COLO668 (cell line): Measurements from ENCODE around the gene ZNRF3.

Source experiments
- DNase-seq: peaks from one replicate; lab custom pipeline; 2025; ENCODE audit not compliant: unreplicated experiment; lab: John Stamatoyannopoulos, UW

Gene ZNRF3

DNA sequence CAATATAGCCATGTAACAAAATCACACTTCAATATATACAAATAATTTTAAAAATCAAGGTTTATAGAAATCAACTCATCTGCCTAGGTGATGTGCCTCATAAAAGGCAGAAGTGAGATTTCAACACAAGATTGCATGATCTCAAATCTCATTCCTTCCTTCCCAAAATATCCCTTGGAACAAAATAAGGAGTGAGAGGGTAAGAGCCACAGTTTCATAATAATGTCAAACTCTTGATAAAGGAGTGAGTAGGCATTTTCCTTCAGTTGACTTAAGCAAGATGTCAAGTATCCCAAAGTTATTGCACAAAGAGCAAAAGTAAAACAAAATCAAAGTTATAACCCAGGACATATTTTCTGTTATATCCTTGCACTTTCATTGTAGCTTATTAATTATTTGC is 97.0 kb downstream of the ZNRF3 start:
- DNase-seq = no peak

DNA sequence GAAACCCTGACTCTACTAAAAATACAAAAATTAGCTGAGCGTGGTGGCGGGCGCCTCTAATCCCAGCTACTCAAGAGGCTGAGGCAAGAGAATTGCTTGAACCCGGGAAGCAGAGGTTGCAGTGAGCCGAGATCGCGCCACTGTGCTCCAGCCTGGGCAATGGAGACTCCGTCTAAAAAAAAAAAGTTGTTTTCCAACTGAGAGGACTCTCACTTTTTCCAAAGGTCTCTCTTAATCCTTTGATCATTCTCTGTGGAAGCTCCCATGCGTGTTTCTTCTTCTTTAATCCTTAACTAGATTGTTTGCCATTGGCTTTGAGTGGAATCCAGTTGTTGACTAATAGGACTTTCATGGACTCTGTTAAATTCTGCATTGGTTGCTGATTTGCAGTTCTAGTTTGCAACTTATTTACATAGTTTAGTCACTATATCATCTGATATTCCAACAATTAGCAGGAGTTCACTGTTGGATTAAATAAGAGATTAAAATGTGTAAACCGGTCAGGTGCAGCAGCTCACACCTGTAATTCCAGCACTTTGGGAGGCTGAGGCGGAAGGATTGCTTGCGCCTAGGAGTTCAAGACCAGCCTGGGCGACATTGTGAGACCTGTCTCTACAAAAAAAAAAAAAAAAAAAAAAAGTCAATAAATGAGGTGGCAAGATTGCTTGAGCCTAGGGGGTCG is 98.6 kb downstream of the ZNRF3 start:
- DNase-seq = no peak

- DNase-seq = peak; percentile 5
Observed at GRCh38 chr22:28983190-28983589, 99.8 kb downstream of the ZNRF3 start.

DNA sequence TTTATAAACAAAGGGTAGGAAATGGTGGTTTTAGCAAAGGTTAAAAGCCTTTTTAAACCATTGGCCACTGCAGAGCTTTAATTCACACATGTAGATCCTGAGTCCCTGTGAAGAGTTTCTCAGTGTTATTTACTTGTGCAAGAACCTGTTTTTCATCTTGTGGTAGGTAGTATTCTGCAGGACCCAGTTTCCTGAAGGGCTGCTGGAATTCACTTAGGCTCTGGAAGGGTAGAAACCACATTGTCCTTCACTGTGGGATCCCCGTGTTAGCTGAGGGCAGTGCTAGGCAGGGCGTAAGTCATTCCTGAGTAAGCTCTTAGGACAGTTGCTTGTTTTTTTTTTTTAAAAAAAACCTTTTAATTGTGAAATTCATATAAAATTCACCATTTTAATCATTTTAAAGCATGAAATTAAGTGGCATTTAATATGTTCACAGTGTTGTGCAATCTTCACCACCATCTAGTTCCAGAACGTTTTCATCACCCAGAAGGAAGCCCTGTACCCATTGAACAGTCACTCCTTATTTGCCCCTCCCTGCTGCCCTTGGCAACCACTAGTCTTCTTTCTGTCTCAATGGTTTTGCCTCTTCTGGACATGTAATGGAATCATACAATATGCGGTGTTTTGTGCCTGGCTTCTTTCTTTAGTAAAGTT is 100.5 kb downstream of the ZNRF3 start:
- DNase-seq = no peak

- no peak for DNase-seq
Observed at GRCh38 chr22:28984482-28985158, 101.2 kb downstream of the ZNRF3 start.

DNA sequence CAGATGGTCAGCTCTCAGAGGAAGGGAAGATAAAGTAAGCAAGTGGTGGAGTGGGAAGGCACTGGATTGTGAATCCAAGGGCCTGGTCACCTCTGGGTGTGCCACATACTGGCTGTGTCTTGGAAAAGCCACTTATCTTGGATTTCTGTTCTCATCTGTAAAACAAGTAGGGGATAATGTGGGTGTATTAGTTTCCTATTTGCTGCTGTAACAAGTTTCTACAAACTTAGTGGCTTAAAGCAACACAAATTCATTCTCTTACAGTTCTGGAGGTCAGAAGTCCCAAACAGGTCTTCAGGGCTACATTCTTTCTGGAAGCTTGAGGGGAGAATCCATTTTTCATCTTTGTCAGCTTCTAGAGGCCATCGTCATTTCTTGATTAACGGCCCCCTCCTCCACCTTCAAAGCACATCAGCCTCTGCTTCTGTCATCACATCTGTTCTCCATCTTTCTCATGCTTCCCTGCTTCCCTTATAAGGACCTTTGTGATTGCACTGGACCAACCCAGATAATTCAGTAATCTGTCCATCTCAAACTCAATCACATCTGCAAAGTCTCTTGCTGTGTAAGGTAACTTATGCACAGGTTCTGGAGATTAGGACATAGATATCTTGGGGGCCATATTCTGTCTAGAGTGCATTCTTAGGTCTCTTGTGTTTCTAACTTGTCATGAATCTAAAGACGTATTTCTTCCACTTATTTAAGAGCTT is 102.4 kb downstream of the ZNRF3 start:
- DNase-seq = no peak

- DNase-seq = no peak
Observed at GRCh38 chr22:28986366-28986765, 103.0 kb downstream of the ZNRF3 start.

GRCh38 chr22:28988457-28988856 is 105.1 kb downstream of the ZNRF3 start:
- DNase-seq = no peak

GRCh38 chr22:28989035-28989464 is 105.7 kb downstream of the ZNRF3 start:
- no peak for DNase-seq

DNA sequence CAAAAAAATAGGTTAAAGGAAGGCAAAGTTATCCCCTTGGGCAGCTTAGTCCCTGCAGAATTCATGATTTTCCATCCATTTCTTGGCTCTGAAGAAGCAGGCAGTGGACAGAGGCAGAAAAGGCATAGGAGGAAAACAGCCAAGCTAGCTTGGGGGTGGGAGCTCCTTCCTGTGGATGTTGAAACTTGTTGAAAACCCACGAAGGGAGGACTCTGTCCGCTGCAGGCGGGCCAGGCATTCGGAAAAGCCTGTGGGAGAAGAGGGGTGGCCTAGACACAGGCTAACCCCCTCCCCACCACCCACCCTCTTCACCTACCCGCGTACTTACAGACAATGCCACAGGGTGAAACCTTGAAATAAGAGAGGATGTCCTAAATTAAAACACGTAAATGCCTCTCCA is 106.1 kb downstream of the ZNRF3 start:
- DNase-seq = no peak

DNA sequence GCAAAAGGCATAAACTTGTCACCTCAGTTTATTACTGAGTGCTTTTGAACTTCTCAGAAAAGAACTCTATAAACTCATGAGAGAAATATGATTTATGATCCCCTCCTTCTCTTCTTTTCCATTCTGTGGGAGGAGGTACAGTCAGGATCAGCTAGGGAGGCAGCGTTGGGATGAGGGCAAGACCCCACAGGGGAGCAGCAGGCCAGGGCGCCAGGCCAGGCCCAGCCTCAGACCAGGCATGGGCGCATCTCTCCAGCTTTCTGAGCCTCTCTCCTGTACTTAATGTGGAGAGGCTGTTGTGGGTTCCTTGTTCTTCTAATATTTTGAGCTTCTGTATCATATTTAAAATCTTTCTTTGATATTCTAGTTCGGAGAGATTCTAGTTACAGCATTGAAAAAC is 106.5 kb downstream of the ZNRF3 start:
- DNase-seq = no peak

- DNase-seq = peak; percentile 54
Observed at GRCh38 chr22:28992565-28993356, 109.4 kb downstream of the ZNRF3 start.

DNA sequence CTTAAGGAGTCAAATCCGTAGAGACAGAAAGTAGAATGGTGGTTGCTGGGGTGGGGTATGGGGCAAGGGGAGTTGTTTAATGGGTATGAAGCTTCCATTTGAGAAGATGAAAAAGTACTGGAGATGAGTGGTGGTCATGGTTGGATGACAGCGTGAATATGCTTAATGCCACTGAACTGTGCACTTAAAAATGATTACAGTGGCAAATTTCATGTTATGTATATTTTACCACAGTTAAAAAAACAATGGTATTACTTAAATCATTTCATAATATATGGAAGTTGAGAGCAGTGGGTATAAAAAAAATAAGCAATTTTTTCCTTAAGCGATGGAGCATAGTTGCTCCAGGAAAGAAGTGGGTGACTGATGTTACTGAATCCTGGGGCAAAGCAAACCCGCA is 111.2 kb downstream of the ZNRF3 start:
- no peak for DNase-seq

DNA sequence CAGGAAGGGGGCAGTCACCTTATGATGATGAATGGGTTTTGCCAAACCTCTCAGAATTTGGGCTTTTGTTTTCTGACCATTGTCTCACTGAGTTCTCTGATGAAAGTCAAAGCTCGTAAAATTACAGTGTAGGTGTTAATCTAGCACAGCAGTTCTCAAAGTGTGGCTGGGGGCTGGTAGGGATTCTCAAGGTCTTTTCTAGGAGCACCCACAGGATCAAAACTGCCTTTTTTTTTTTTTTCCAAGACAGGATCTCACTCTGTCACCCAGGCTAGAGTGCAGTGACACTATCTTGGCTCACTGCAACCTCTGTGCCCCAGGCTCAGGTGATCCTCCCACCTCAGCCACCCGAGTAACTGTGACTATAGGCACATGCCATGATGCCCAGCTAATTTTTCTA is 112.2 kb downstream of the ZNRF3 start:
- no peak for DNase-seq

DNA sequence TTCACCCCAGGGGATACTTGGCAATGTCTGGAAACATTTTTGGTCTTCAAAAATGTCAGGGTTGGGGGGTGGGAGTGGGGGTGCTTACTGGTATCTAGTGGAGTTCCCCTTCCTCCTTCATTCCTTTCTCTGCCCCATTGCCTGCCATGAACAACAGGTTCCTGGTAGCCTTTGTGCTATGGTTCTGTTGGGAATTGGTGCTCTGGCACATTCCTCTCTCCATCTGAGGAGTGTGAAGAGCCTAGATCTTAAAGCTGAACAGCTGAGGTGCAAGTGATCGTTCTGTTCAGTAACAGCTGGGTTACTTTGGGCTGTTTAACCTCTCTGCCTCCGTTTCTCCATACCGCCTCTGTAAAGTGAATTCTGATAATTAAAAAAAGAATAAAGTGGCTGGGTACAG is 114.0 kb downstream of the ZNRF3 start:
- no peak for DNase-seq

DNA sequence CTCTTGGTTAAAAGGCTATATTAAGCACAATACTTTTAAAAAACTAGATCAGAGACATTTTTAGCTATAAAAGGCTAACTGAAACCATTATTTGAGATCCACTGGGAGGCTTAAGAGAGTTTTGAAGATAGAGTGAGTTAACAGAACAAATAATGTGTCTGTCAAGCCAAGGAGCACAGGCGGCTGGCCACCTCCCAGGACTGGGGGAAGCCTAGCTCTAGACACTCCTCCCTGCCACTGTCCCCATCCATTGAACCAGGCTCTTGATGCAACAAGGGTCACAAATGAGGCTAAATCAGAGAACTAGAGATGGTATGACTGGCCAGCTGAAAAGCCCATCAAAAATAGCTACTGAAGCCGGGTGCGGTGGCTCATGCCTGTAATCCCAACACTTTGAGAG is 115.3 kb downstream of the ZNRF3 start:
- no peak for DNase-seq

DNA sequence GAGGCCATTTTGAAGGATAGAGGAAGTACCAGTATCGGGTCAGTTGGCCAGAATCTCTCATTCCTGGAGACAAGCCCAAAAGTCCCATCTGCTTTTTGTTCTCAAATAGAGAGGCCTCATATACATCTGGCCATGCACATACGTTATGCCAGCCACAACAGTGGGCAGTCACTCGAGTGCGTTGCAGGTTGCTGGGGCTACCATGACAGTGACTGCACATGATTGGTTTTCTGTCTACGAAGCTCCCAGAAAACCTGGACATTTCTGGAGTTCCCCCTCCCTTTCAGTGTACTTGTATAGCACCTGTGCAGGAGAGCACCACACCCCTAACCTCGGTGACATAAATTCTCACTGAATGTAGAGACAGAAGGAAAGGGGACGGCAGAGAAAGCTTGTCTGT is 116.1 kb downstream of the ZNRF3 start:
- DNase-seq = no peak

- no peak for DNase-seq
Observed at GRCh38 chr22:28999919-29000556, 116.7 kb downstream of the ZNRF3 start.

- DNase-seq = no peak
Observed at GRCh38 chr22:29000641-29001040, 117.3 kb downstream of the ZNRF3 start.

DNA sequence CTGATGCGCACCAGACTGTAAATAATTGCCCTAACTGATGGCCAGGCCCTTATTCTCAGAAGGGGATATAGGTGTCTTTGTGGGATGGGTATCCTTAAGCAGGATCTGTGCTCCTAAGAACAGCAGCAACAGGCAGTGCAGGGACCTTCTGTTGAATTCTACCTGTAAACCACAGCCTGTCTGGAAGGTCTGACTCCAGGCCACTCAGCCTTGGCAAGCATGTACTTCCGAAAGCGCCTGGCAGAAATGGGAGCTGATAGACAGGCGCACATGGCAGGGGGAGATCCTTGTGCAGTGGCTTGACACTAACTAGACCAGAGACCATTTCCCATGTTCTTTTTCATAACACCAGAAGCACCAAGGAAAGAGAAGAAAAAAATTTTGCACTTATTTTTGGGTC is 119.2 kb downstream of the ZNRF3 start:
- no peak for DNase-seq
